Stimulated activated CD4-positive, alpha-beta T cell treated with anti-CD3 and anti-CD28 coated beads, Interleukin-4, amount 100 ng/mL, for 4 hours (primary cell): ENCODE results near the gene ZFP36L1.

ENCODE experiments used
- DNase-seq, 2 experiments: peaks; one replicate each; pipeline ENCODE4 v3.0.0-alpha.2; 2020

The ZFP36L1 gene

GRCh38 chr14:68815298-68816182 is 22.7 kb upstream of the ZFP36L1 start:
- DNase-seq = no peak

- peak in 1 of 2 experiments; percentile 44 for DNase-seq
These were observed 21.9 kb upstream of the ZFP36L1 start for GRCh38 chr14:68814539-68815297.

GRCh38 chr14:68814238-68814538 is 21.3 kb upstream of the ZFP36L1 start:
- no peak for DNase-seq

- DNase-seq = no peak
These were observed 20.5 kb upstream of the ZFP36L1 start for GRCh38 chr14:68813318-68813838.

- DNase-seq = no peak
These were observed 18.3 kb upstream of the ZFP36L1 start for GRCh38 chr14:68811171-68811570.

GRCh38 chr14:68810173-68811153 is 17.6 kb upstream of the ZFP36L1 start:
- DNase-seq = no peak

- DNase-seq = no peak
These were observed 16.7 kb upstream of the ZFP36L1 start for GRCh38 chr14:68809524-68809923.

GRCh38 chr14:68808696-68809480 is 16.0 kb upstream of the ZFP36L1 start:
- no peak for DNase-seq

GRCh38 chr14:68807987-68808386 is 15.1 kb upstream of the ZFP36L1 start:
- DNase-seq = no peak

- DNase-seq = no peak
These were observed 14.3 kb upstream of the ZFP36L1 start for GRCh38 chr14:68807148-68807600.

GRCh38 chr14:68806526-68807147 is 13.8 kb upstream of the ZFP36L1 start:
- DNase-seq = no peak

GRCh38 chr14:68805414-68805813 is 12.5 kb upstream of the ZFP36L1 start:
- no peak for DNase-seq

- no peak for DNase-seq
These were observed 8.8 kb upstream of the ZFP36L1 start for GRCh38 chr14:68801631-68802030.

GRCh38 chr14:68800953-68801352 is 8.1 kb upstream of the ZFP36L1 start:
- no peak for DNase-seq

GRCh38 chr14:68800390-68800789 is 7.5 kb upstream of the ZFP36L1 start:
- no peak for DNase-seq

- no peak for DNase-seq
These were observed 5.8 kb upstream of the ZFP36L1 start for GRCh38 chr14:68798621-68799020.

GRCh38 chr14:68797121-68797670 is 4.3 kb upstream of the ZFP36L1 start:
- no peak for DNase-seq

GRCh38 chr14:68796418-68797101 is 3.7 kb upstream of the ZFP36L1 start:
- DNase-seq = no peak

- DNase-seq = peak; percentile 71 to 82
These were observed 2.9 kb upstream of the ZFP36L1 start for GRCh38 chr14:68795597-68796417.
